Measurements from ENCODE around the gene SNORC.

SNORC gene

DNA sequence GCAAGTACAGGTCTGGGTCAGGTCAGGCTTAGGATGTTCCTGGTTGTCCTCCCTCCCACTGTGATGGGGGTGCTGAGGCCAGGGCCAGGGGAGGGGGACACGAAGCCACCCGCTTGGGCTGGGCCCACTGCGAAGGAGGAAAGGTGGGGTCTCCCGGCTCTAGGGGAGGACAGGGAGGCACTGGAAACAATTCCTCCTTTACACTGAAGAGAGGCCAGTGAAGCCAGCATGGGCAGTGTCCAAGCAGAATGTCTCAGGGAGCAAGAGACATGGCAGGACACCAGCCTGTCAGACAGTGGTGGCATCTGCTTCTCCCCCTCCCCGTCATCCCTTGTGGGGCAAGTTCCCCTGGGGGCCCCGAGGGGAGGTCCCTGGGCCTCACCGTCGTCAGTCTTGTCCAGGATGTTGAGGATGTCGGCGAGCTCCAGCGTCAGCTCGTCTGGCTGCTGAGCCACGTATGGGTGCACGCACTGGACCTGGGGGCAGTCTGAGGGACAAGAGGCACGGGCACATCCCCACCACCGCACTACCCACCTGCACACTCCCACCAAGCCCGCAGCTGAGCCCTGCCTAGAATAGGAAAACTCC is 10.8 kb downstream of the SNORC start:
- TF ChIP-seq, protein P1, sequence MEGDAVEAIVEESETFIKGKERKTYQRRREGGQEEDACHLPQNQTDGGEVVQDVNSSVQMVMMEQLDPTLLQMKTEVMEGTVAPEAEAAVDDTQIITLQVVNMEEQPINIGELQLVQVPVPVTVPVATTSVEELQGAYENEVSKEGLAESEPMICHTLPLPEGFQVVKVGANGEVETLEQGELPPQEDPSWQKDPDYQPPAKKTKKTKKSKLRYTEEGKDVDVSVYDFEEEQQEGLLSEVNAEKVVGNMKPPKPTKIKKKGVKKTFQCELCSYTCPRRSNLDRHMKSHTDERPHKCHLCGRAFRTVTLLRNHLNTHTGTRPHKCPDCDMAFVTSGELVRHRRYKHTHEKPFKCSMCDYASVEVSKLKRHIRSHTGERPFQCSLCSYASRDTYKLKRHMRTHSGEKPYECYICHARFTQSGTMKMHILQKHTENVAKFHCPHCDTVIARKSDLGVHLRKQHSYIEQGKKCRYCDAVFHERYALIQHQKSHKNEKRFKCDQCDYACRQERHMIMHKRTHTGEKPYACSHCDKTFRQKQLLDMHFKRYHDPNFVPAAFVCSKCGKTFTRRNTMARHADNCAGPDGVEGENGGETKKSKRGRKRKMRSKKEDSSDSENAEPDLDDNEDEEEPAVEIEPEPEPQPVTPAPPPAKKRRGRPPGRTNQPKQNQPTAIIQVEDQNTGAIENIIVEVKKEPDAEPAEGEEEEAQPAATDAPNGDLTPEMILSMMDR (IDR thresholded peaks at IDR 0.05): no peak

DNA sequence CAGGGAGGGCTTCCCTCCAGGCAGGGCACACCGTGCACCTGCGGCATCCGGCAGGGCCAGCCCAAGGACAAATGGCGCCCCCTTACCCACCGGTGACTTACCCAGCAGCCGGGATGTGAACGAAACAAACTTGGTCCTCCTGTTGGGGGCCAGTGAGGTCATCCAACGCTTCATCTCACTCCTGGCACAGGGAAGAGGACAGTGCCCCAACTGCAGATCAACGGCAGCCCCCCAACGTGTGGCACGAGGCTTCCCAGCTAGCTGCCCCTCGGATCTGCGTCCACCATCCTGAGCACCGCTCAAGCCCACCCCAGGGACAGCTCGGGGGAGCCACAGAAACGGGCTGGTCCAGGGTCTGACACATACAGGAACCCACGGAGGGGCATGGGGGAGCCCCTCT is 12.0 kb downstream of the SNORC start:
- TF ChIP-seq, protein P1 (IDR thresholded peaks at IDR 0.05): no peak

DNA sequence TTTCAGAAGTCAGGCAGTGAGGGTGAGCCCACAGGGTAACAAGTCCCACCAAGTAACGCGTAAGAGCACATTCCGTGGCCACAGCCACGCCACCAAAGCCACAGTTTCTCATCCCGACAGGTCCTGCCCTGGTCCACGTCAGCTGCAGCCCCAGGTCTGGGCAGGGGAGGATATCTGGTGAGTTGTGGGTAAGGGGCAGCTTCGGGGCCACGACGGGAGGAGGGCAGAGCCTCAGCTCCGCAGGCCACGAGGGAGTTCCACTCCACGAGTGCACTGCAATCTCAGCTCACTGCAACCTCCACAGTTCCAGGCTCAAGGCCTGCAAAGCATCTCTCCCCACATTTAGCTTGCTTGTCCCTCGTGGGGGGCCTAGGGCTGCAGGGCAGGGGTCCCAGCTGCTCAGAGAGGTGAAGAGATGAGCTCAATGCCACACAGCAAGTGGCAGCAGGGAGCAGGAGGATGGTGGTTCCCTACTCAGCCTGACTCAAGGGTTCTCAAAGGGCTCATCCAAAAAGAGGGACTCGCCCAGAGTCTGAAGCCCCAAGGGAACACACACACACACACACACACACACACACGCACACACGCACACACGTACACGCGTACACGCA is 12.5 kb downstream of the SNORC start:
- TF ChIP-seq, protein P1 (IDR thresholded peaks at IDR 0.05): no peak

DNA sequence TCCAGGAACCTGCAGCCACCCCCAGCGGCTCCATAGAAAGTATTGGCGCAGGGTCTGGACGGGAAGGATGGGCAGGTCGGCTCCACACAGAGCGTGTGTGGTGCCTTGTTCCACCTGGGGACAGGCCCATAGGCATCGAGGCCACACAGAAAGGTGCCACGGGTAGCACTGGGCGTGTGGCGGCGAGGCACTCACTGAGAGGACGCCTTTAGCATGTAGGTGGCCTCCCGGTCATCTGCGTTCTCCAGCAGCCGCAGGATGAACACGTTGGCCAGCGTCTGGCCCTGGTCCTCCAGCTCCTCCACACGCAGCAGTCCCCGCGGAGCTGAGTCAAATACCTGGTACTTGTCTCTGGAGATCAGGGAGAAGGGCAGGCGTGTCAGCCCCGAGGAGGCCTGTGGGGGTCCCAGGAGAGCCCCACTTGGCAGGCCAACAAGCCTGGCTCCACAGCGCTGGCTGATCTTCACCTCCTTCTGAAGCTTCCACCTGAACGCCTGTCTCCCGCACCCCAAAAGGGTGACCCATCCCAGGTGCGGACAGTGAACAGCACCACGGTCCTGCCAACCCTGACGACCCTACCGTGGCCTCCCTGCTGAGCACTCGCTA is 13.2 kb downstream of the SNORC start:
- TF ChIP-seq, protein P1 (IDR thresholded peaks at IDR 0.05): no peak

DNA sequence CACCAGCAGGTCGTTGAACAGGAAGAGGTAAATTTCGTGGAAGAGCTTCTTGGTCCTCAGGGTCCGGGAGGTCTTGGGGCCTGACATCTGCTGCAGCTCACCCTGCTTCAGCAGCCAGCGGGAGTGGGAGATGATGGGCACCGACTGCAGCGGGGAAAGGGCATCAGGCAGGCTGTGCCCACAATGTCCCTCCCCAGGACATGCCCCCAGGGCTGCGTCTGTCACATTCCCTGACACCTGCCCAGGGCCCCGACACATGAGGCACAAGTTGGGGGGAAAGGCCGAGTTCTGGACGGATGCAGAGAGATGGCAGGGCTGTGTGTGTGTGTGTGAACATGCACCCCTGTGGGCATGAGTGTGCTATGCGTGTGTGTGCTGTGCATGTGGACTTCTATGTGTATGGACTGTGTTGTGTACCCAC is 13.9 kb downstream of the SNORC start:
- TF ChIP-seq, protein P1 (IDR thresholded peaks at IDR 0.05): no peak

DNA sequence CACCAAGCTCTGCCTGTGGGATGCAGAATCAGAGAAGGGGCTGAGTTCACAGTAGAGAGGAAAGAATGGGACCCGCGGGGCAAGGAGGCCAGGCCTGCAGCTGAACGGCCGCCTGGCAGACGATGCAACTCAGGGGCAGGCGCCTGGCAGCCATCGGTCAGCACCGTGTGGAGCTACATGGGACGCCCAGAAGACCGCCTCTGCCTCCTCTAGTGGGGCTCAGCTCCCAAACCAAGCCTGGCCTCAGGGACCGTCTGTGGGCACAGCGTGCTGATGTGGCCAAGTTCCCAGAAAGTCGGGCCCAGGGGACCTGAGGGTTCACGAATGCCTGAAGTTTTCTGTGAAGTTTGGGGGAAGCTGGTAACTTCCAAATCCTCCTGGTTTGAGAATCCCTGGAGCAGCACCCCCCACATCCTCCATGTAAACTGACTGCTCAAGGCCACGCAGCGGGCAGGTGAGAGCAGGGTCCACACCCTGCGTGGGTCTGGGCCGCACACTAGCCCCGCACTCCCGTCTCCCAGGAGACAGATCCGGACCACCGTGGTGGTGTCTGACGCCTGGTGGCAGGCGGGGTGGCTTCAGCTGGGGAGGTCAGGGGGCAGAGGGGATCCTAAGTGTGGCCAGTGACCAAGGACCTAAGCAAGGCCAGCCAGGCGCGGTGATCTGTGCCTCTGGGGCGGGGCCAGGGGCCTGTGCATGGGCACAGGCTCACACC is 14.6 kb downstream of the SNORC start:
- TF ChIP-seq, protein P1 (IDR thresholded peaks at IDR 0.05): no peak

DNA sequence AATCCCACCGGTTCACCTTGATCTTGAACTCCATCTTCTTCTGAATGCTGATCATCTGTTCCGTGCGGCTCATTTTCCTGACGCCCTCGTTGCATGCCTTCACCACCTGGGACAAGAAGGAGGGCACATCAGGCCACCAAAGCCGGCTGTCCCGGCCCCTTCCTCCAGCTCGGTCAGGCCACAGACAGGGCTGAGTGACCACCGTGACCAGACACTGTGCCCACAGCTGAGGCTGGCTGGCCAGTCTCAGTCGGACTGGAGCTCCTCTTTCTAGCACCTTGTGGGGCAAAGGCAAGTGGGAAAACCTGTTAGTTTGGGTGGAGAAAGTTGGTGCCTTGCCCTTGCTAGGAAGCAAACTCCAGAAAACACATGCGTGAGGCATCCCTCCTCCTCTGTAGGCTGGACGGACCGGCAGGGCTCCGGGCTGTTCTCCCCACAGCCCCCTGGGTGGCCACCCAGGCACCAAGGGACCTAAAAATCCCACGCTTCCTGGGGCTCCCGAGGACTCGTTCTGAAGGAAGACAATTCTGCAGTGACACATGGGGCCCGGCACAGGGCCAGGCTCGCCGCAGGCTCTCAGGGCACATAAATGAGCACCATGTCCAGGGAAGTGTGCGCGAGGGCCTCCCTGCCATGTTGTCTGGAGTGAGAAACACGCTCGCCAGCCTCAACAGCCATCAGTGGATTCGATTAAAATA is 15.3 kb downstream of the SNORC start:
- TF ChIP-seq, protein P1 (IDR thresholded peaks at IDR 0.05): no peak

Data from LNCAP (cell line).